Measurements from ENCODE around the gene IKBKE.

The IKBKE gene

DNA sequence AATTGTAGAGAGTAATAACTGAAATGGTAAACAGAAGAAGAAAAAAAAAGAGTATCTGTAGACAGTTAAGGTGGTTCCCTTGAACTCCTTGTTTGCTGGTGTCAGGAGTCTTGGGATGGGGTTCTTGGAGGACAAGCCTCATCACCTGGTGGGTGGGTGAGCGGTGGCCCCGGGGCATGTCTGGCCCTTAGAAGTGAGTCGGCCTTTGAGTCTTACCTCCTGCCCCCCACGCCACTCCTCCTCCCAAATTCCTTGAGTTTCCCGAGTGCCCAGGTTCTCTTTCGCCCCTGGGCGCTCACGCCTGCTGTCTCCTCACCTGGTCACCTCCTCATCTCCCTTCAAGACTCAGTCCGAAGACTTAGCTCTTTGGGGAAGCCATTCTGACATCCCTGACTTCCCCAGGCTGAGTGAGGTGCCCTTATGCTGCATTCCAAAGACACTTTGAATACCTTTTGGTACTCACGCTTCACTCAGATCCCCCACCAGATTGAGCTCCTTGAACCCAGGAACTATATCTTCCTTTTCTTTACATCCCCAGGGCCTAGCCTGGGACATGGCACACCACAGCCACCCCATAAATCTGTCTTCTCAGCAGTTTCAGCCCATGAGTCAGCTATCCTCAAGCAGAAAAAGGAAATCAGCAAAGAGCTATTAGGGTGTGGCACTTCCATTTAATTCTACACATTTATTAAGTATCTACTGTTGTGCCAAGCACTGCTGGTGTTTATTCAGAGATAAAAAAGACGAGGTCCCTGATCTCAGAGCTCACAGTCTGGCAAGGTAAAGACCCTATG, 13.5 kb upstream of the IKBKE start:
- no peaks in the 10 kb centered on the region for H3K79me2 ChIP-seq
- no peak overlapping the region for H3K4me2 ChIP-seq (ENCODE audit: low read length)
- no peaks in the 10 kb centered on the region for H3K27me3 ChIP-seq (ENCODE audit: control insufficient read depth, insufficient read depth, low read length)
- no peaks in the 10 kb centered on the region for H3K9me3 ChIP-seq (ENCODE audit: control insufficient read depth, low read length)
- no peak overlapping the region for H3K9ac ChIP-seq
- H2AFZ ChIP-seq: no peak overlapping the region
- H3K4me1 ChIP-seq: no peaks in the 10 kb centered on the region
- no peak overlapping the region for H3K4me3 ChIP-seq (ENCODE audit: low read depth, low read length)
- TF ChIP-seq, protein P1, sequence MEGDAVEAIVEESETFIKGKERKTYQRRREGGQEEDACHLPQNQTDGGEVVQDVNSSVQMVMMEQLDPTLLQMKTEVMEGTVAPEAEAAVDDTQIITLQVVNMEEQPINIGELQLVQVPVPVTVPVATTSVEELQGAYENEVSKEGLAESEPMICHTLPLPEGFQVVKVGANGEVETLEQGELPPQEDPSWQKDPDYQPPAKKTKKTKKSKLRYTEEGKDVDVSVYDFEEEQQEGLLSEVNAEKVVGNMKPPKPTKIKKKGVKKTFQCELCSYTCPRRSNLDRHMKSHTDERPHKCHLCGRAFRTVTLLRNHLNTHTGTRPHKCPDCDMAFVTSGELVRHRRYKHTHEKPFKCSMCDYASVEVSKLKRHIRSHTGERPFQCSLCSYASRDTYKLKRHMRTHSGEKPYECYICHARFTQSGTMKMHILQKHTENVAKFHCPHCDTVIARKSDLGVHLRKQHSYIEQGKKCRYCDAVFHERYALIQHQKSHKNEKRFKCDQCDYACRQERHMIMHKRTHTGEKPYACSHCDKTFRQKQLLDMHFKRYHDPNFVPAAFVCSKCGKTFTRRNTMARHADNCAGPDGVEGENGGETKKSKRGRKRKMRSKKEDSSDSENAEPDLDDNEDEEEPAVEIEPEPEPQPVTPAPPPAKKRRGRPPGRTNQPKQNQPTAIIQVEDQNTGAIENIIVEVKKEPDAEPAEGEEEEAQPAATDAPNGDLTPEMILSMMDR (IDR thresholded peaks at IDR 0.05): no peak
- H3K27ac ChIP-seq: no peak overlapping the region
- H3K36me3 ChIP-seq (ENCODE audit: control insufficient read depth, insufficient read depth, low read length): no peaks in the 10 kb centered on the region

DNA sequence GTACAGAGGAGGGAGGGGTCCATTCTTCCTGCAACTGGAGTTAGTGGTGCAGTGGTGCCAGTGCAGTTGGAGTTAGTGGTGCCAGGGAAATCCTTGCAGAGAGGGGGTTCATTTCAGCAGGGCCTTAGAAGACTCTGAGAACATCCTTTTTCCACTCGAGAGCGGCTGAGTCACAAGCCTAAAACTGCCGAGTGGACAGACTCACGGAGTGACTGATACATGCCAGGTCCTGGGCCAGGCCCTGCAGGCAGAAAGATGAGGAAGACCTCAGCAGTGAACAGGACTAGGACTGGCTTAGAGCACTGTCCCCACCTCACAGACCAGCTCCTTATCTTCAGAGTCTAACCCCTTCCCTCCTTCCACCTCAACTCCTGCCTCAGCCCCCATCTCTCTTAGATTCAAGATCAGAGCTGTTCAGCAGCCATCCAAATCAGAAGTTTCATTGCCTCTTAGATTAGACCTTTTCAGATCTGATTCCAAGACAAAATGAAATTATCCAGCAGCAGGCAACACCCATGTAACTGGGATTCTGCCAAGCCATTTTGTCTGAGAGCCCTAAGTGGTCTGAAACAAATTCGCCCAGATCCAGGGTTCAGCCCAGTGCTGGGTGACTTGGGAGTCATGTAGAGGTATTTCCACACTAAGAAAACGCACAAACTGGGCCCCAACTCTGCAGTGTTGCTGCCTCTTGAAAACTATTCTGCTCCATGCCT, 12.7 kb upstream of the IKBKE start:
- Histone ChIP-seq H2AFZ (no peak overlapping the region), H3K4me1 (no peaks in the 10 kb centered on the region), H3K9me3 (ENCODE audit: control insufficient read depth, low read length) (no peaks in the 10 kb centered on the region), H3K4me2 (ENCODE audit: low read length) (no peak overlapping the region), H3K4me3 (ENCODE audit: low read depth, low read length) (no peak overlapping the region), H3K27ac (no peak overlapping the region), H3K36me3 (ENCODE audit: control insufficient read depth, insufficient read depth, low read length) (no peaks in the 10 kb centered on the region), H3K27me3 (ENCODE audit: control insufficient read depth, insufficient read depth, low read length) (no peaks in the 10 kb centered on the region), H3K79me2 (no peaks in the 10 kb centered on the region), H3K9ac (no peak overlapping the region)
- TF ChIP-seq, protein P1 (IDR thresholded peaks at IDR 0.05): no peak

DNA sequence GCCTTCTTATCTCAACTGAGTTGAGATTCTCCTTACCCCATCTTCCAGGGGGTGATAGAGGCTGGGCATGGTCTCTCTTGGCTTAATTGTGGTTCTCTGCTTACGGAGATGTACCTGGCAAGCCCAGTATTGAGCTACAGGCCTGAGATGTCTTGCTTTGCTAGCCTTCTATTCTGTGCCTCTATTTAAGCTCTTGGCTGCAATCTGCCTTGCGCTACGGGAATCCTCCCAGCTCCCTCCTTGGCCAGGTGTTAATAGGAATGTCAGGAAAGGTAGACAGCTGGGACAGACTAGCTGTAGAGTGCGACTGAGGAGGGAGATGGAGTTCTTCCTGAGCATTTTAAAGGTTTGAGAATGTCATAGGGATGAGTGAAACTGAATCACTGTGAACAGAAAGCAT, 10.6 kb upstream of the IKBKE start:
- Histone ChIP-seq H3K27me3 (ENCODE audit: control insufficient read depth, insufficient read depth, low read length) (no peaks in the 10 kb centered on the region), H3K9me3 (ENCODE audit: control insufficient read depth, low read length) (no peaks in the 10 kb centered on the region), H3K4me1 (no peaks in the 10 kb centered on the region), H3K4me2 (ENCODE audit: low read length) (no peak overlapping the region), H3K36me3 (ENCODE audit: control insufficient read depth, insufficient read depth, low read length) (no peaks in the 10 kb centered on the region), H3K79me2 (no peaks in the 10 kb centered on the region), H2AFZ (no peak overlapping the region), H3K9ac (no peak overlapping the region), H3K27ac (no peak overlapping the region), H3K4me3 (ENCODE audit: low read depth, low read length) (no peak overlapping the region)
- TF ChIP-seq, protein P1 (IDR thresholded peaks at IDR 0.05): no peak

DNA sequence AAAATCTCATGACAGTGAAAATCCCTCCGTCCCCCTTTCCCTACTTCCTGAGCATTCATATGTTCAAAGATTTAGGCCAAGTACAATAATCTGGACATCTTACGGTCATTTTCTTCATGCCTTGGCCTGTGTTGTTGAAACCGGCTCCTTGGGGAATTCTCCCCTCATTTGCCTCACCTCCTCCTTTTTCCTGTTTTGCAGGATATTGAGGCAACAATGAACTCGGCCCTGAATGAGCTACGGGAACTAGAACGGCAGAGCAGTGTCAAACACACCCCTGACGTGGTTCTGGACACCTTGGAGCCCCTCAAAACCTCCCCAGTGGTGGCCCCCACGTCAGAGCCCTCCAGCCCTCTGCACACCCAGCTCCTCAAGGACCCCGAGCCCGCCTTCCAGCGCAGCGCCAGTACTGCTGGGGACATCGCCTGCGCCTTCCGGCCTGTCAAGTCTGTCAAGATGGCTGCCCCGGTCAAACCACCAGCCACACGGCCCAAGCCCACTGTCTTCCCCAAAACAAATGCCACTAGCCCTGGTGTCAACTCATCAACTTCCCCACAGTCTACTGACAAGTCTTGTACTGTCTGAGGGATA, 9.3 kb upstream of the IKBKE start:
- Histone ChIP-seq H3K9me3 (ENCODE audit: control insufficient read depth, low read length) (no peaks in the 10 kb centered on the region), H3K27me3 (ENCODE audit: control insufficient read depth, insufficient read depth, low read length) (no peaks in the 10 kb centered on the region), H3K27ac (peak overlapping the region; percentile 51), H3K9ac (no peak overlapping the region), H2AFZ (no peak overlapping the region), H3K79me2 (no peaks in the 10 kb centered on the region), H3K4me3 (ENCODE audit: low read depth, low read length) (no peak overlapping the region), H3K36me3 (ENCODE audit: control insufficient read depth, insufficient read depth, low read length) (no peaks in the 10 kb centered on the region), H3K4me2 (ENCODE audit: low read length) (no peak overlapping the region), H3K4me1 (no peaks in the 10 kb centered on the region)
- TF ChIP-seq, protein P1 (IDR thresholded peaks at IDR 0.05): no peak

All from parathyroid adenoma (tissue), 2 donors.